ENCODE data around the gene SYCP3.

Gene SYCP3

DNA sequence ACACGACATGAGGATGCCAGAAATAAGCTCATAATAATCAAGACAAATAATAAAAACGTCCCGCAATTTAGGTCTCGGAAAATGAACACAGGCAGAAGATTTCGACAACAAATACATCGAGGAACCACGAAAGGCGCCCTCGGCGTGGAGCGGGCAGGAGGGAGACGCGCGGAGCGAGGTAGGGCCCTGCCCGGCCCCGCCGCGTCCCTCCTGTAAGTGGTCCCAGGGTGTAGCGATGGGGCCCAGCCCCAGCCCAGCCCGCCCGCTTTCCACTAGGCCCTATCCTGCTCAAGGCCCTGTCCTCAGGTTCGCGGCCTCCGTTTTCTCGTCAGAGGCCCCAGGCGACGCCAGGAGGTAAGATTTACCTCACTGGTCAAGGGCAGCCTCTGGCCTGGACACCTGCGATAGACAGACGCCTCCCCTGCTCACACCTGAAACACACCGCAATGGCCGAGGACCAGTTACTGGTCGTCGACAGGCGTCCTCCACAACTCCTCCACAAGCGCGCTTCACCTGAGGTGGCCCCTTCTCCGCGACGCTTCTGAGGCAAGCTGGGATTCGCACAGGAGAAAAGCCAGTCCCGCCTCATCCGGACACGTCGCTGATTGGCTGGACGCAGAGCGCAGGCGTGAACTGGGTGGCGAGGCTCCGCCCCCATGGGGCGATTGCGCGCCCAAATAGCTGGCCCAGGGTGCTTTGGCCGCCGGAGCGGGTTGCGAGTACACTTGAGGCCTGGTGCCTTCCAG lies at the start of gene SYCP3:
TSS of gene SYCP3 (minus strand) at position 543 of the 746 bp plus-strand sequence. CDS start 1,527 bp downstream, outside the sequence.
- DNase-seq (ENCODE audit: low read depth in 2 of 2): no peak

DNA sequence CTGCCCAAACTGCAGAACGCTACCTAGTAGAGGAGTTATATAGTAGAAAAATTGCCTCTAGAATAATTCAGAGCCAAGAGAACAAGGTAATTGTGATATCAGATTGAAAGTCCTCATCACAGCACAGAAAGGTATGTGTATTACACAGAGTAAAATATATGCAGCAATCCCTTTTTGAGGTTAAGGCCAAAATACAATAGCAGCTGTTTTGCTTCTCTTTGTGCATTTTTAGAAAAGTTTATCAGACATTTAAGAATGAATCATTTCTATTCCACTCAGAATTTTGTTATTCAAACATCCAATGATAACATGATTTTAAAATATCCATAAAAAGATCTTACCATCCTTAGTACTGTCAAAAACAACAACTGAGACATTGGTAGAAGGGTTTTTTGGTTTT lies 46.4 kb upstream of the SYCP3 start:
- no peak for DNase-seq (ENCODE audit: low read depth in 2 of 2)

DNA sequence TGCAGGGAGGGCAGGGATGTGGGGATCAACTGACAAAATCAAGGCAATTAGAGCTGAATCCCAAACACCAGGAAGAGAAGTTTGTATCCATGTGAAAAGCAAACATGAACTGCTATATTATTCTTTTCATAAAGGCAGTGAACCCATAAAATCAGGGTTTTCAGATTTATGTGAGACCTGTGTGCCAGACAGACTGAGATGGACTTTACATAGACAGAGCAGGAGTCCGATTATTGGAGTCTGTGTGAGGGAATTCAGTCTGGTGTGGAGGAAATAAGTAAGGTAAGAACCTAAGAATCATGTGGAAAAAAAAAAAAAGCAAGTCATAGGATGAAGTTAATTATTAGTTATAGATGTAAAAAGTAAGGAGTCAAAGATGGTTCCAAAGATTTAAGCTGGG lies 45.1 kb upstream of the SYCP3 start:
- no peak for DNase-seq (ENCODE audit: low read depth in 2 of 2)

DNA sequence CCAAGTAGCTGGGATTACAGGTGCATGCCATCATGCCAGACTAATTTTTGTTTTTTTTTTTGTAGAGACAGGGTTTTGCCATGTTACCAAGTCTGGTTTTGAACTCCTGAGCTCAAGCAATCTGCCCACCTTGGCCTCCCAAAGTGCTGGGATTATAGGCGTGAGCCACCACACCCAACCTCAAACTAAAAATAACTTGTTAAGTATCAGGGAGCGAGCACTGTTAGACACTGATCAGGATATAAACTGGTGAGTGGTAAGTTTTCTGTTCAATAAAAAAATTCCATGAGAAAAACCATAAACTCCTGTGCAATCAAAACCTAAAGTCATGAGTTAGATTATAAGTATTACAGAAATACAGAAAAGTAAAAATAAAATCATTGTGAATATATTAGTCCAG lies 44.6 kb upstream of the SYCP3 start:
- DNase-seq (ENCODE audit: low read depth in 2 of 2): no peak

DNA sequence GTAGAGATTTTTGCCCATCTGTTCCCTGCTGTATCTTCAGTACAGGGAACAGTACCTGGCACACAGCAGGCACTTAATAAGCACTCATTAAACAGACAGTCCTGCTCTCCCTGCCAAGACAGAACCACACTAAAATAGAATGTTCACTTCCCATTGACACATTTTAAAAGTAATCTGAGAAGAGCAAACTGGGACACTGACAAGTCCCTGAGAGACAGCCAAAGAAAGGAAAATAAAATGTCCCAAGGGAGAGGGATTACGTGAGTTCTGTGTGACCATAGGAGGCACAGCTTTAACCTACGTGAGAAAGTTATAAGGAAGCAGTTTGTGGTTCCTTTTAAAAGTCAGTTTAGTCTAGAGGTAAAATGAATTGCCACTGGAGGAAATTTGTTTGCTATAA lies 43.9 kb upstream of the SYCP3 start:
- DNase-seq (ENCODE audit: low read depth in 2 of 2): no peak

DNA sequence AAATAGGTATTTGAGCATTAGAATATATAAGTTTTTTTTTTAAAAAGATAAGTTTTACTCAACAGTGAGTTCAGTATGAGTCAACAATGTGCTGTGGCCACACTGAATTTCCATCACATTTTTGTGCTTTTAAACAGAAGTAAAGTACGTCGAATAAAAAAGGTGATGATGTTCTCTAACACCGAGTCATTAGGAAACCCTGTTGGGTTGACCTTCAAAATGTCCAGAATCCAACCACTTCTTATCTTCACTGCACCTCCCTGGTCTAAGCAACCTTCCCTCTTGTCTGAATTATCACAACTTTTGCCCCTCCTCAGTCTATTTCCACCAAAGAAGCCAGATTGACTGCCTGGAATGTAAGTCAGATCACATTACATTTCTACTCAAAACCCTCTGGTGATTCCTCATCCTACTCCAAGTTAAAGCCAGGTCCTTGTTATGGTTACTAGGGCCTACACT lies 43.0 kb upstream of the SYCP3 start:
- DNase-seq (ENCODE audit: low read depth in 2 of 2): no peak

DNA sequence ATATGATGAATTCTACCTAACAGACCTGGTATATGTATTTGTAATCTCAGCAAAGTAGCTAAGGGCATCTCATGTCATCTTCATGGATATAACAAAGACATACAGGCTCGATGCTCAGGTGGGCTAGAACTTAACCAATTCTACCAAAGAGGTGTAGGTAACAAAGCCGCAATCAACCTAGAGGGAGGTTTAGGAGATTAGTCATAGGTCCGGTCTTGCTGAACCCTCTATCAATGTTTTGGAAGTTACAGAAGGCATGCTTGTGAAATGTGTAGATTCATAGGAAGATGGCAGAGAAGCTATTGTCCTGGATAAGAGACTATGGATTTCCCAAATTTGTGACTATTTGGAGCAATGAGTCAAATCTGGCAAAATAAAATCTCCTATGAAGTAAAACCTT lies 42.6 kb upstream of the SYCP3 start:
- DNase-seq (ENCODE audit: low read depth in 2 of 2): no peak

DNA sequence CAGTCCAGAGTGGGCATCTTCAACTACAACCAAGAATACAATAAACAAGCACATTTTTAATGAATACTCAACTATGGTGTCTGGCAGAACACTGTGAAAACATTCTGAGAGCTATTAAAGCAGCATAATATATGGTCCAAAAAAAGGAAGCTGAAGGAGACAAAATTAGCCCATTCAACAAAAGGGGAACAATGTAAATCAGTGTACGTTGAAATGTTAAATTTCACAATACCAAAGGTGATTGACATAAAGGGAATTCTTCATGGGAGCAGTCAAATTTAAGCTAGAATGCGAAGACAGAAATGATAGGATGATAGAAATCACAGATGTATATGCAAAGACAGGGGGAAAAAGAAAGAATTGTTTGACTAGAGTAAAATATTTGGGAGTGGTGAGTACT lies 41.3 kb upstream of the SYCP3 start:
- DNase-seq (ENCODE audit: low read depth in 2 of 2): no peak

DNA sequence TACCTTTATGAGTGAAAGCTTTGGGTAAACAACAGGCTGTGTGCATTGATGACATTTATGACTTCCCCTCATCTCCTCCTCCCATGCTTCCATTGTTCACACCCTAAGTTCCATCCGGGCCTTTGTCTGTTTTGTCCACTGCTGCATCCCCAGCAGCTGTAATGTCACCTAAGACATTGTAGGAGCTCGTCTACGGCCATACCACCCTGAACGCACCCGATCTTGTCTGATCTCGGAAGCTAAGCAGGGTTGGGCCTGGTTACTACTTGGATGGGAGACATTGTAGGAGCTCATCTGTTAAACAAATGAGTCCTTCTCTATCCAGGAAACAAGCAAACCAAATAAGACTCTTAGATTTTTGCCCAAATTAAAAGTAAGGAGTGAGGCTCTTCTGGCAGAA lies 40.4 kb upstream of the SYCP3 start:
- DNase-seq (ENCODE audit: low read depth in 2 of 2): no peak

DNA sequence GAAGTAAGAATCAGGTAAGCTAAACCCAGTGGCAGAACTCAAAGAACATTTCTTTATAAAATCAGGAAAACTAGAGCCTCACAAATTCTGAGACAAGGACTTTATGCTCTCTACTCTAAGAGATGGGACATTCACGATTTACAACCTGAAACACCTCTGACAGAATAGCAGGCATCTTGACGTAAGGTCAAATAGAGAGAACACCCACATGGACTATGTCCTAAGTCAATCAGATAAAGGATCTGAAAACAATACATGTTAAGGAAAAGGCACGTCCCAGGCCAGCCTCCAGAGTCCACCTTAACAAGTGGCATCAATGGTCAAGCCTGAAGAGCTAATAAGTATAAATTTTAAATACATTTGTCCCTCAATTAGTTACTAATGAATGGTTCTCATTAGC lies 39.9 kb upstream of the SYCP3 start:
- no peak for DNase-seq (ENCODE audit: low read depth in 2 of 2)

DNA sequence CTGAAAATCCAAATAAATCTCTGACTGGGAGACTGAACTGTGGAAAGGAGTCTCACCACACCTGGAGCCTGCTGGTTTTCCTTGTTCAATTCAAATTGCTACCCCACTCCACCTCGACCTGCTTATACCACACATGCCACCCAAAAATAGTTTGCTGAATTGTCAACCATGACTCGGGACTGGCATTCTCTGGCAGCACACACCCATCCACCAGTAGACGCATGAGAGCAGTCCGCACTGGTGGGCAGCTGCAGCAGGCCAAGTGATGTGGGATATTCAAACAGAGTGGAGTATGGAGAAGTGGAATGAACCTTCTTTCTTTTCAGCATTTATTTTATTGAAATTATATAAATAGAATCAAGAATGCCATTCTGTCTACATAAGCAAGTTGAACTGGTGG lies 38.7 kb upstream of the SYCP3 start:
- no peak for DNase-seq (ENCODE audit: low read depth in 2 of 2)

DNA sequence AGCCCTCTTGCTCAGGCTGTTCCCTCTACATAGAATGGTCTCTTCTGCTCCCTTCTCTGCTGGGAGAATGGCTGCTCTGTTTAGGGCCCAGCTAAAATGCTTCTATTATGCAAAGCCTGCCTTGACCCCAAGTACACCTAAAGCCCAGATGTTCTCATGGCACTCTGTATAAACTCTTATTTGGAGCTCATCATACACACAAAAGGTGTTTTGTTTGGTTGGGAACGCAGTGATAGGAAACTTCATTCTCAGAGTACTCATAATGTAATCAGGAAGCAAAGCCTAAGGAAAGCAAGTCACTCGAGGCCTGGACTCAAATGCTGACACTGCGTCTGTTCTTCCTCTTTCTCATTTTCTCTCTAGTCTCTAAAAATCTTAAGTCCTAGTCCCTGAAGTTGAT lies 38.2 kb upstream of the SYCP3 start:
- DNase-seq (ENCODE audit: low read depth in 2 of 2): no peak

DNA sequence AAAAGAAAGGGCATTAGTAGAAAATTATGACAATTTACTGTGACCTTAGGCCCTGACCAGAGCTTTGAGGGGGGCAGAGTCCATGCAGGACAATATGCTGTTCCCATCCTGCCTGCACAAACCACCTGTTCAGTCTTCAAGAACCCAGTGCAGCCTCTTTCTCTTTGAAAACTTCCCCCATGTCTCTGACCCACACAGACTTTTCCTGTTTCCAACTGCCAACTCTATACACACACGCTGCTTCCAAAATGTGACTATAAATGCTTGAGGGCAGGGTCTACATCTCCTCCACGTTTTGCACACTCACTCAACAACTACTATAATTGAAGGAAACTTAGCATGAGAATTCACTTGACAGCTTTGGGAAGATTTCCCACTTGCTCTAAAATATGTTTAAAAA lies 36.6 kb upstream of the SYCP3 start:
- no peak for DNase-seq (ENCODE audit: low read depth in 2 of 2)

DNA sequence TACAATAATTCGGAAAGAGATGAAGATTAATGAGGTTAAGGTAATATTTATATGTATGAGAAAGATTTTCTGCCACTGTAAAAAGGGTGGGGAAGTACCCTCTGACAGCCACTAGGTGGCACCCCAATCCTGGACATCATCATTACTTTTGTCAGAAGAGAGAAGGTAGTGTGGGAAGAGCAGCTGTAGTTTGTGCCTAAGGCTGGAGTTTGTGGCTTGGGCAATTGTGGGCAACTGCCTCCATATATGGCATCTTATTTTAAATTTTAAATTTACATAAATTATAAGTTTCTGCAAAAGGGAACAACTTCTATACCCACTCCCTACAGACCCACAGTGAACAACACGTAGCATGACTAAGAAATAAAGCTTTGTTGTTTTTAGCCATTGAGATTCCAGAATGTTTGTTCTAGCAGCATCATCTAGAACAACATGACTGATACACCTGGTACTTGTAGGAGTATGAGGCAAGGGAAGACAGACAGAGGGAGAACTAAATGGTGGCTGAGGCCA lies 34.4 kb upstream of the SYCP3 start:
- DNase-seq (ENCODE audit: low read depth in 2 of 2): peak; percentile 45 to 50

DNA sequence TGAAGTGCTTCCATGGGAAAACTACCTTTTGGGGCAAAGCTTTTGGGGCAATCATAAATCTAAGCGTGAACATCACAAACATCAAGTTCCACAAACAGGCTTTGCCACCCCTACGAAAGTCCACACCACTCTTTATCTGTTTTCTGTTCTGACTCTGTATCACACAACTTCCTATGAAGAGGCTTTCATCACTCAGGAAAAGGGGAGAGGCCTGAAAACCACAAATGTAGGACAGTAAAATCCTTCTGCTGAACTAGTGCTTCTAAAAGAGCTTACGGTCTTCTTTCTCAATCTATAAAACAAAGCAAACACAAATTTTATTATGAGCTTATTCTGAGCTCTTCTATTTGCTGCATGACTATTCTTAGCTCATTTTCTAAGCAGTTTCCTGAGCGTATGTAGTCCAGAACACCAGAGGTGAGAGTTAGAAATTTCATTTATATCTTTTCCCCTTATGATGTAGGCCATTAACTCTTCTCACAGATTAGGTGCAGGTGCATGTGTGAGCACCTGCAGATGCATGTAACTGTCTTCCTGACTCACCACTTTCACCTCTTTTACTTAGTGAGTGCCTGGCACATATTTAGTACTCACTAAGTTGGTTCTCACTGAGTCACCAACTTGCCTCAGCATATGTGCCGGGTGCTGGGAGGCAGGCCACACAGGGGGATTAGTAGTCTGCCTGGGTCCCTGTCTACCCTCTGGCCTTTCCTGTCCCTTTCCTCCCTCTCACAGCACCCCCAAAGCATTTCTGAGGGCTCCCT lies 32.9 kb upstream of the SYCP3 start:
- DNase-seq (ENCODE audit: low read depth in 2 of 2): no peak

DNA sequence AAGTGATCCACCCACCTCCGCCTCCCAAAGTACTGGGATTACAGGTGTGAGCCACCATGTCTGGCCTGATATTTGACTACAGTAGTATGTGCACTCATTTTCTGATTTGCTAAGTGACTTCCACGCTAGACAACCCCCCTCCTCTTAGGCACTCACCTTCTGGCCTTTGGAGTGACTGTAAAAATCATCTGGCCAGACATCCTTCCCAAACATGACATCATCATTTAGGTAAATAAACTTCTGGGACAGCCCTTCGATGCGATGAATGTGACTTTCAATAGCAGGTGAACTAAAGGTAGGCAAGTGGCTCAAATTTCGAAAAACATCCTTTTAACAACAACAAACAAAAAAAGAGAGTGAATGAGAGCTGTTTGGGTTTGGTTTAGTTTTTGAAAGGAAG lies 30.6 kb upstream of the SYCP3 start:
- DNase-seq (ENCODE audit: low read depth in 2 of 2): no peak

DNA sequence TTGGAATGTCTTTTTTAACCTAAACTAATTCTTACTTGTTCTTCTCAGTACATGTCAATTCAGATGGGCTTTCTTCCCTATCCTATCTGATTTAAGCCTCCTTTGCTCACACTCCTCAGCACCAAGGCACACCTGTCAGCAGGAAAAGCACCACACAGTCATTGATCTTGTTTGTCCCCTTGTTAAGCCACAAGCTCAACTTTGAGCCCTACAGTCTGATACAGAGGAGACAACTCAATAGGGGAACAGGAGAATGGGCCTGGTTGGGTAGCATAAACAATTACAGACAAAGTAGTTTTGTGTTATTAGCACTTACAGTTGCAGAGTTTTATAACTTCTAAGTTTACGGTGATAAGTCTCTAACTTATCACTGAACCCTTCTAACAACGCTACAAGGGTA lies 29.5 kb upstream of the SYCP3 start:
- DNase-seq (ENCODE audit: low read depth in 2 of 2): no peak

DNA sequence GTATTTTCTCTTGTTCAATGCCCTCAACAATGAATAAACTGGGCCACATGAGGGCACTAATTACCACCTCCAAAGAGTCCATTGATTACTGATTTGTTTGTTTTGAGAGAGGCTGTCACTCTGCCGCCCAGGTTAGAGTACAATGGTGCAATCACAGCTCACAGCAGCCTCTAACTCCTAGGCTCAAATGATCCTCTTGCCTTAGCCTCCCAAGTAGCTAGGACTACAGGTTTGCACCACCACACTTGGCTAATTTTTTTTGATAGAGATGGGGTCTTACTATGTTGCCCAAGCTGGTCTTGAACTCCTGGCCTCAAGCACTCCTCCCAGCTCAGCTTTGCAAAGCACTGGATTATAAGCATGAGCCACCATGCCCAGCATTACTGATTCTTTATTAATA lies 28.3 kb upstream of the SYCP3 start:
- no peak for DNase-seq (ENCODE audit: low read depth in 2 of 2)

DNA sequence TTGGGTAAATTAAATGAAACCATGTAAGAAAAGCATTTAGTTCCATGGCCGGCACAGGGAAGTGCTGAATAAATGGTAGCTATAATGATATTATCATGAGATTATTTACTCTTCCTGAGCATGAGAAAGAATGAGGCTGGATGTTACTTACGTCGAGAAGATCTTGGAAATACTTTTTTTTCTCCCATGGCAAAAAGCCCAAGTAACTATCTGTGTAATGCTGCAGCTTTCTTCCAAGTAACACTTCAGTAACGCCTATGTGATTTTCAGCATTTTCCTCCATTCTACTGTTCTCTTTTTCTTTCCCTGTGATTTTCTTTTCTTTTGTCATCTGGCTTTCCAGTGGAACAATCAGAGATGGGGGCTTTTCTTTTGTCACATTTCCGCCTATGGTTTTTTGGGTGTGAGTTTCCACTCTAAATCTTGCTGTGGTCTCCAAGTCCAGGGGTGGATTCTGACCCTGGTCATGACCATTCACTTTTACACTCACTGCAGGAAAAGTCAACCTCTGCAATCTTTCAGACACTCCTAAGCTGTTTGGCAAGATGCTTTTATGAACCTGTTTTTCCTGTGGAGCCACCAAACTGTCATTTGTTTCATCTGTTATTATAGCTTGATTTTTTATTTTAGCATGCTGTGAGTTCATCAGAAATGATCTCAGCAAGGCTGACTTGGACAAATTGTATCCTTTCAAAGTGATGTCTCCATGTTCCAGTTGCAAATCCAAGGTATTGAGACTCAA lies 25.0 kb upstream of the SYCP3 start:
- no peak for DNase-seq (ENCODE audit: low read depth in 2 of 2)

DNA sequence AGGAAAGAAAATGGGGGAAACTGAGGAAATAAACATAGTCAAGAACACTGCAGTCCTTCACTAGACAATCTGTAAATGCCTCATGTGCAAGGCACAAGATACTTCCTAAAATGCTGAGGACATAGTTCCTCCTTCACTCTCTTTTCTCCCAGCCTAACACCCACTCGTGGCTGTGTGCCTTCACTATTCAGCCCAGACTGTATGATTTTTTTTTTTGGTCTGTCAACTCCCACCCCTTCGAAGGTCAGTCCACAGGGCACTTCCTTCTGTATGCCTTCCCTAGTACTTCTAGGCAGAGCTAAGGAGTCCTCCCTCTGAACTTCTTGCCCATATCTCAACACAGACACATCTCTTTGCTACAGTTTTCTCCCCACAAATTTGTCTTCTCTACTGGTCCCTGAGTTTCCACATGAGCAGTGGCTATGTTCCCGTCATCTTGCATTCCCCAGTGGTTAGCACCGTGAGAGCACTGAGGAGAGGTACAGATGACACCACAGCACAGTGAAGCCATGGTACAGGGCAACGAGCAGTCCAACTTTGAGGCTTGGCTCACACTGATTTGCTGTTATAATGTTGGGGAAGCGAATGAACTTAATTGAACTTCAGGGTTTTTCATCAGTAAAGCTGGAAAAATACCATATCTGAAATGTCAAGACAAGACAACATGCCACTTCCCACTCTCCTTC lies 24.1 kb upstream of the SYCP3 start:
- no peak for DNase-seq (ENCODE audit: low read depth in 2 of 2)

DNA sequence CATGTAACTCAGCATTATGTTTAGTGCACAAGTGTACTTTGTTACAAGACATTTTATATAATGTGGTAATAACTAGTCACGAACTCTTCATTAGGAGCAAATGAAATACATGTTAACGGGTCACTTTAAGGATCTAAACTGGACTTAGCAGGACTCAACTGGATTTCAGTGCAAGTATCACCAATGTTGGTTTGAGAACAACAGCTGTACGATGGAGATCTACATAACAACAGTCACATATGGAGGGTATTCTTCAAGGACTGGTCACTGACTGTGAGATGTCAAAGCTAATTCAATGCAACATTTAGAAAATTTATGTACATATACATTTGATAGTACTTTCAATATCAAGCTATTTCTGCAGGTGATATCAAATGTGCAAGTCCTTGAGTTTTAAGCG lies 22.5 kb upstream of the SYCP3 start:
- no peak for DNase-seq (ENCODE audit: low read depth in 2 of 2)

DNA sequence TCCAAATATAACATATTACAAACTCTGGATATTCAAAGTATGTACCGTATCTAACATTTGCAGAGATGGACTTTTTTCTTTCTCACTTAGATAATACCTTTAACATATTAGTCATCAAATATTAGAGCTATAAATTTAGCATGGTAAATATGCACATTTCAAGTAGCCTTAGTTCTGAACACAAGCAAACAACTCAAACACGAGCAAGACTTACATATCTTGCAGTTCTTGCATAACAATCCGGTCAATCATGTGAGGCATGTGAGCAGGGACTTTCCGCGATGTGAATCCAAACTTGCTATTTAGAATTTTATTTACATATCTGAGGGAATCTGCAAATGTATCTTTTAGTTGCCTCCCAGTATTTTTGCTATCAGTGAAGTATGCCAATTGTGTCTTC lies 22.1 kb upstream of the SYCP3 start:
- no peak for DNase-seq (ENCODE audit: low read depth in 2 of 2)

All from activated CD8-positive, alpha-beta memory T cell treated with anti-CD3 and anti-CD28 coated beads for 4 hours (primary cell).